Hepatocyte (in vitro differentiated cells): Measurements from ENCODE around the gene SP2. TPM values are rescaled to one million over a fixed set of nuclear protein-coding genes. Genes with fewer than 3 reads are reported as not detected.

ENCODE experiments used
- DNase-seq: peaks from one replicate; pipeline ENCODE4 v3.0.0-alpha.2; 2016; ENCODE audit warnings: low spot score
- H2AFZ ChIP-seq: fragments of 200-600 bp; sonication (generic); 2 replicates; pipeline ENCODE4 v1.6.0; 2016; ENCODE audit warnings: antibody characterized with exemption, mild to moderate bottlenecking
- H3K27ac ChIP-seq: fragments of 200-600 bp; sonication (generic); 2 replicates; pipeline ENCODE4 v1.5.1; 2016; ENCODE audit warnings: mild to moderate bottlenecking
- H3K27me3 ChIP-seq: fragments of 200-600 bp; sonication (generic); 2 replicates; pipeline ENCODE4 v1.6.1; 2016
- H3K36me3 ChIP-seq: fragments of 200-600 bp; sonication (generic); replicated peaks from 2 replicates; pipeline ENCODE4 v1.5.1; 2016; ENCODE audit warnings: low read depth; ENCODE audit not compliant: insufficient read depth
- H3K4me1 ChIP-seq: fragments of 200-600 bp; sonication (generic); 2 replicates; pipeline ENCODE4 v1.5.1; 2016; ENCODE audit warnings: mild to moderate bottlenecking, moderate library complexity; ENCODE audit not compliant: insufficient read depth
- H3K4me2 ChIP-seq: fragments of 200-600 bp; sonication (generic); 2 replicates; pipeline ENCODE4 v1.6.0; 2016
- H3K4me3 ChIP-seq: fragments of 200-600 bp; sonication (generic); 2 replicates; pipeline ENCODE4 v1.5.1; 2016; ENCODE audit warnings: mild to moderate bottlenecking
- H3K79me2 ChIP-seq: fragments of 200-600 bp; sonication (generic); 2 replicates; pipeline ENCODE4 v1.6.0; 2017; ENCODE audit warnings: mild to moderate bottlenecking
- H3K9me2 ChIP-seq: fragments of 200-600 bp; sonication (generic); replicated peaks from 2 replicates; pipeline ENCODE4 v1.6.0; 2017; ENCODE audit warnings: mild to moderate bottlenecking; ENCODE audit not compliant: insufficient read depth
- H3K9me3 ChIP-seq: fragments of 200-600 bp; sonication (generic); 2 replicates; pipeline ENCODE4 v1.5.1; 2016; ENCODE audit warnings: low read depth, mild to moderate bottlenecking
- H4K20me1 ChIP-seq: fragments of 200-600 bp; sonication (generic); 2 replicates; pipeline ENCODE4 v1.6.0; 2016; ENCODE audit warnings: mild to moderate bottlenecking; ENCODE audit not compliant: insufficient read depth, poor library complexity, severe bottlenecking
- CTCF ChIP-seq: fragments of 200-600 bp; sonication (generic); IDR thresholded peaks from 2 replicates; pipeline ENCODE4 v1.5.1; 2016; ENCODE audit warnings: antibody characterized with exemption, mild to moderate bottlenecking; ENCODE audit not compliant: poor library complexity
- EZH2 ChIP-seq: fragments of 200-600 bp; sonication (generic); IDR thresholded peaks from 2 replicates; pipeline ENCODE4 v1.6.1; 2016; ENCODE audit warnings: antibody characterized with exemption, mild to moderate bottlenecking, borderline replicate concordance
- EZH2phosphoT487 ChIP-seq: fragments of 200-600 bp; sonication (generic); IDR thresholded peaks from one replicate; pipeline ENCODE4 v1.6.1; 2018; ENCODE audit warnings: antibody characterized with exemption, mild to moderate bottlenecking, low read depth, moderate library complexity; ENCODE audit not compliant: unreplicated experiment, severe bottlenecking
- WGBS: methylation state at CpG from one replicate; pipeline ENCODE4 v1.1.6; 2016; ENCODE audit warnings: low lambda C conversion rate; ENCODE audit errors: missing lambda C conversion rate; 5-methylcytosine and 5-hydroxymethylcytosine counted together
- polyA plus RNA-seq: library from polyadenylated mRNA; unstranded; fragments of >200 nt; fragmentation: Nextera tagmentation; extraction: Ambion mirVana; gene quantifications from 2 replicates; pipeline ENCODE4 v1.2.1, GENCODE V29; 2016
- total RNA-seq: library from RNA; depleted of rRNA; stranded (reverse); fragments of >200 nt; gene quantifications from 2 replicates; pipeline ENCODE4 v1.2.3, GENCODE V29; 2014

The SP2 gene
- total and polyA plus RNA-seq, 2 experiments from 2014 or later = 1.5 to 10.6 TPM

- H3K27me3 ChIP-seq = peaks cover 53% of the 10 kb centered on the region
- H4K20me1 ChIP-seq = no peaks in the 10 kb centered on the region
- no peaks in the 10 kb centered on the region for H3K9me3 ChIP-seq
- H3K36me3 ChIP-seq = no peaks in the 10 kb centered on the region
- H3K79me2 ChIP-seq = no peaks in the 10 kb centered on the region
- WGBS = 29% methylated on average over 15 of the region's 15 CpGs
- peak overlapping the region; percentile 65 for H3K4me2 ChIP-seq
- H3K4me1 ChIP-seq = peaks cover 17% of the 10 kb centered on the region
- TF ChIP-seq EZH2 (no peak), CTCF (no peak), EZH2phosphoT487 (no peak)
- no peaks in the 10 kb centered on the region for H3K9me2 ChIP-seq
- no peak overlapping the region for H2AFZ ChIP-seq
- H3K4me3 ChIP-seq = no peak overlapping the region
- DNase-seq = no peak
- no peak overlapping the region for H3K27ac ChIP-seq
Measured at GRCh38 chr17:47872651-47873161, 23.3 kb upstream of the SP2 start.

GRCh38 chr17:47873200-47874090 is 22.6 kb upstream of the SP2 start:
- no peak overlapping the region for H2AFZ ChIP-seq
- no peaks in the 10 kb centered on the region for H3K36me3 ChIP-seq
- no peak for DNase-seq
- H4K20me1 ChIP-seq = no peaks in the 10 kb centered on the region
- H3K4me3 ChIP-seq = no peak overlapping the region
- peaks cover 20% of the 10 kb centered on the region for H3K4me1 ChIP-seq
- no peak overlapping the region for H3K4me2 ChIP-seq
- H3K9me2 ChIP-seq = no peaks in the 10 kb centered on the region
- TF ChIP-seq CTCF (no peak), EZH2phosphoT487 (no peak), EZH2 (no peak)
- WGBS = 67% methylated on average over 4 of the region's 4 CpGs
- H3K27me3 ChIP-seq = peaks cover 53% of the 10 kb centered on the region
- H3K9me3 ChIP-seq = no peaks in the 10 kb centered on the region
- no peaks in the 10 kb centered on the region for H3K79me2 ChIP-seq
- H3K27ac ChIP-seq = no peak overlapping the region

GRCh38 chr17:47875011-47875985 is 20.7 kb upstream of the SP2 start:
- Histone ChIP-seq H3K4me3 (no peak overlapping the region), H3K9me3 (no peaks in the 10 kb centered on the region), H3K4me2 (no peak overlapping the region), H3K27me3 (peaks cover 37% of the 10 kb centered on the region), H3K27ac (no peak overlapping the region), H4K20me1 (no peaks in the 10 kb centered on the region), H3K36me3 (no peaks in the 10 kb centered on the region), H3K79me2 (no peaks in the 10 kb centered on the region), H2AFZ (no peak overlapping the region), H3K4me1 (peaks cover 23% of the 10 kb centered on the region), H3K9me2 (no peaks in the 10 kb centered on the region)
- no peak for DNase-seq
- 48% methylated on average over 11 of the region's 11 CpGs for WGBS
- no peak for TF ChIP-seq CTCF
- TF ChIP-seq EZH2 = no peak
- TF ChIP-seq EZH2phosphoT487 = no peak
